ENCODE data around the gene UGT1A7.

Gene UGT1A7

DNA sequence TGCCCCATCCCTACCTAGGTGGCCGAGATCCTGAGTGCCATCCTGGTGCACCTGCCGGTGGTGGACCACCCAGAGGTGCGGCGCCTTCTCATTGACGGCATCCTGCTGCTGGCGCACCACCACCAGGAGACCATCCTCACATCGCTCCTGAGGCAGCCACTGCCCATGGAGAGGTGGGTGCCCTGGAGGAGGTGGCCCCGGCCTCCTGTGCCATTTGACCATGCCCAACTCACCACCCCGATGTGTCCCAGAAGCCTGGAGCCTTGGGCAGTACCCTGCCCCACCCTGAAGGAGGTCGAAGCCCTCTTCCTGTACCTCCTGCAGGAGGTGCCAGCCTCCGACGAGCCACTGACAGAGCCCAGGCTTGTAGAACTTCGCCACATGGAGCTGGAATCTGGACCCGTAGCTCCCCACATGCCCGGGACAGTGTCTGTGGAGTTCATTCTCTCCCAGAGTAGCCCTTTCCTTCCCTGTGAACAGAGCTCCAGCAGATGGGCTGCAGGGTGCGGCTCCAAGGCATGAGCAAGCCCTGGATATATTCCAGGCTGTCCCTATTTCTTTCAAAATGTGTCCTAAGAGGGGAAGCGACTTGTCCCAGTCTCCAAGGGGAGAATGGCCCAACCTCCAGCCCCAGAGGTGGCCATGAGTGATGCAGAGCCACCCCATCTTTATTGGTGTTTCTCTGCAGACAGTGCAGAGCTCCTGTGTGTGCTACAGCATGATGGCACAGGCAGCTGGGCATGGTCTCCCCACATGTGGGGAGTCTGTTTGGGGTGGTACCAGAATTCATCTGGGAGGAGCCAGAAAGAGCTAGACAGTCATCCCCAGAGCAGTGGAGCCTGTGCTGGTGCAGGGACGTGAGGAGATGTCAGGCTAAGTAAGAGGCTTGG, 138.4 kb downstream of the UGT1A7 start:
- DNase-seq: no peak

GRCh38 chr2:233820774-233821105, 139.0 kb downstream of the UGT1A7 start:
- DNase-seq: no peak

- no peak for DNase-seq
These were observed 139.5 kb downstream of the UGT1A7 start for GRCh38 chr2:233821196-233821595.

DNA sequence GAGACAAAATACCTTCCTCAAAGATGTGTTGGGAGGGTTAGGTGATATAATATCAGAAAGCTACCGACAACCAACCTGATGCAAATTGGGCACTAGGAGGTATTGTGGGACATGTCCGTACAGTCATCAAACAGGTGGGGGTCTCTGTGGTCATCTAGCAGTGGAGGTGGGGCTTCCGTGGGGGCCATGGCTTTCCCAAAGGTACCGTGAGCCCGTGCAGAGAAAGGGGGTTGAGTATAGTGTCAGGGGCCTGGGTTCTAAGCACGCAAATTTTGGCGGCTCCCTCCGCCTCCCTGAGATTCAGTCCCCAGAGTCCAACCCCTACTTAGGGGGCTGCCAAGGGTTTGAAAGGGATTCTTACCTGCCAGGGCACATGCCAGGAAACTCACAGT, 140.0 kb downstream of the UGT1A7 start:
- DNase-seq: no peak

DNA sequence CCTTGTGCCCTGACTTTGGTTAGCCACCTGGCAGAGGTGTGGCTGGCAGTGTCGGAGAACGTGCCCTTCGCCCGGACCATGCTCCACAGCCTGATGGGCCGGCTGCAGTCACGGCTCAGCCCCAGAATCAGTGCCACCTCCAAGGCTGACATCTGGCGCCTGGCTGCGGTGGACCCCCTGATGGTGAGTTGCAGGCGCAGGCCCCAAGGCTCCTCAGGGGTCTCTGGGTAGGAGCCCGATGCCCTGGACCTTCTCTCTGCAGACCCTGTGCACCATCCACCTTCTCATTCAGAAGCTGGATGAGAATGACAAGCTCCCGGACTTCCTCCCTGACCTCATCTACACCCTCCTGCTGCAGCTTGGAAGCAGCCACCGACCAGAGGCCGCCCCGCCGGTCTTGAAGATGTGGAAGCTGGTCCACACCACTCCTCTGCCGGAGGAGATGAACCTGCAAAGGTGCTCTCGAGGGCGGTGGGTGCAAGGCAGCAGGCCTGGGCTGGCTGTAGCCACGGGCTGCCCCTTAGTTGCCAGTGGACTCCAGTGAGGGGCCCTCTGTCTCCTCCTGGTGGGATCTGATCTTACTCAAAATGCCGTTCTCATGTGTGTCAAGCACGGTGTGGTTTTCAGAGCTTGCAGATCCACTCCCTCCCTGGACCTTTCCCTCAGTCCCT, 140.5 kb downstream of the UGT1A7 start:
- no peak for DNase-seq

Data from NCI-H1048 (cell line).